Neural crest cell (in vitro differentiated cells): Measurements from ENCODE around the gene TIFAB. TPM values are rescaled to one million over a fixed set of nuclear protein-coding genes. Genes with fewer than 3 reads are reported as not detected.

Experiments
- DNase-seq: peaks from one replicate; pipeline ENCODE4 v3.0.0; 2021; ENCODE audit warnings: low read depth, mixed read lengths, low spot score
- H3K27ac Mint-ChIP-seq: one replicate; pipeline ENCODE4 v1.8.0; 2021; ENCODE audit warnings: mild to moderate bottlenecking, mixed read lengths; ENCODE audit not compliant: unreplicated experiment
- H3K27me3 Mint-ChIP-seq: 2 replicates; pipeline ENCODE4 v1.8.0; 2021; ENCODE audit warnings: low read depth, mild to moderate bottlenecking, mixed read lengths
- H3K36me3 Mint-ChIP-seq: 2 replicates; pipeline ENCODE4 v1.8.0; 2021; ENCODE audit warnings: low read depth, mild to moderate bottlenecking, mixed read lengths
- H3K4me1 Mint-ChIP-seq: 2 replicates; pipeline ENCODE4 v1.8.0; 2021; ENCODE audit warnings: mixed read lengths
- H3K4me3 Mint-ChIP-seq: one replicate; pipeline ENCODE4 v1.8.0; 2021; ENCODE audit warnings: mild to moderate bottlenecking, mixed read lengths
- H3K9me3 Mint-ChIP-seq: 2 replicates; pipeline ENCODE4 v1.8.0; 2021; ENCODE audit warnings: mixed read lengths
- CTCF ChIP-seq: fragments of 200-600 bp; sonication (generic); conservative IDR thresholded peaks from 2 replicates; pipeline ENCODE4 v1.5.0; 2021; ENCODE audit warnings: antibody characterized with exemption, mild to moderate bottlenecking
- total RNA-seq: library from RNA; stranded (reverse); gene quantifications from 2 replicates; pipeline ENCODE4 v1.2.1, GENCODE V29; 2021

The TIFAB gene
- total RNA-seq, 1 donor from 2014 or later = not detected

- no peaks in the 10 kb centered on the region for H3K9me3 Mint-ChIP-seq
- TF ChIP-seq CTCF = no peak
- H3K4me3 Mint-ChIP-seq = no peak overlapping the region
- no peaks in the 10 kb centered on the region for H3K36me3 Mint-ChIP-seq
- no peak for DNase-seq
- H3K27ac Mint-ChIP-seq = no peak overlapping the region
- peaks cover 57% of the 10 kb centered on the region for H3K27me3 Mint-ChIP-seq
- H3K4me1 Mint-ChIP-seq = peaks cover 26% of the 10 kb centered on the region
These were observed 29.2 kb upstream of the TIFAB start for GRCh38 chr5:135481387-135481786.

DNA sequence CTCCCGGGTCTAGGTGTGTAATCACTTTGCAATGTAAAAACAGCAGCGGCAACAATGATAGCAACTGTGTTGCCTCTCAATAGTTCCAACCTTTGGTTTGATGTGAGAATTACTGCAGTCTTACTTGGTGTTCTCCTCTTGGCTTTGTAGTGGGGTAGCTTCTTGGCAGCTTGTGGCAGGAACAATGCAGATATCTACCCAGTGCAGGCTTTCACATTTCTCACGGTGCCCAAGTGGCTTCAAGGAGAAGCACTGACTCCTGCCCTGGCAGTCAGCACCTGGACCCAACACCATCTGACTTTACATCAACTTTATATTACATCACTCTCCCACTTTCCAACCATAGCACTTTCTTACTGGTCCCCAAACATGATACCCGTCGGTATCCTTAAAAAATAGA, 28.4 kb upstream of the TIFAB start:
- Mint-ChIP-seq H3K4me3 (no peak overlapping the region), H3K4me1 (peaks cover 28% of the 10 kb centered on the region), H3K27me3 (peaks cover 55% of the 10 kb centered on the region), H3K27ac (no peak overlapping the region), H3K9me3 (no peaks in the 10 kb centered on the region), H3K36me3 (no peaks in the 10 kb centered on the region)
- TF ChIP-seq CTCF = no peak
- no peak for DNase-seq

GRCh38 chr5:135478938-135479337, 26.8 kb upstream of the TIFAB start:
- Mint-ChIP-seq H3K36me3 (no peaks in the 10 kb centered on the region), H3K9me3 (no peaks in the 10 kb centered on the region), H3K27ac (no peak overlapping the region), H3K4me1 (peaks cover 27% of the 10 kb centered on the region), H3K4me3 (no peak overlapping the region), H3K27me3 (peaks cover 62% of the 10 kb centered on the region)
- DNase-seq = no peak
- TF ChIP-seq CTCF = no peak

GRCh38 chr5:135477613-135478066, 25.5 kb upstream of the TIFAB start:
- H3K36me3 Mint-ChIP-seq = no peaks in the 10 kb centered on the region
- TF ChIP-seq CTCF = no peak
- H3K9me3 Mint-ChIP-seq = no peaks in the 10 kb centered on the region
- no peak for DNase-seq
- H3K27ac Mint-ChIP-seq = no peak overlapping the region
- peaks cover 75% of the 10 kb centered on the region for H3K27me3 Mint-ChIP-seq
- H3K4me1 Mint-ChIP-seq = peaks cover 27% of the 10 kb centered on the region
- no peak overlapping the region for H3K4me3 Mint-ChIP-seq

GRCh38 chr5:135476615-135477581, 24.7 kb upstream of the TIFAB start:
- H3K4me1 Mint-ChIP-seq = peaks cover 27% of the 10 kb centered on the region
- no peak for TF ChIP-seq CTCF
- no peaks in the 10 kb centered on the region for H3K36me3 Mint-ChIP-seq
- H3K27me3 Mint-ChIP-seq = peaks cover 81% of the 10 kb centered on the region
- H3K9me3 Mint-ChIP-seq = no peaks in the 10 kb centered on the region
- H3K4me3 Mint-ChIP-seq = peak overlapping the region; percentile 56
- DNase-seq = no peak
- H3K27ac Mint-ChIP-seq = peak overlapping the region; percentile 15
